NCI-H748 treated with DMSO at 0.1 percent for 48 hours (cell line): ENCODE data around the gene PICALM.
"Not testable (repeated sequence)": the region's sequence is repeated elsewhere in the genome, so short reads cannot be mapped to it uniquely, and the experiment has no call there.

Experiments
- DNase-seq: peaks from one replicate; lab custom pipeline; 2025; lab: John Stamatoyannopoulos, UW

Gene PICALM

GRCh38 chr11:86068951-86069407 is at the start of gene PICALM:
TSS of gene PICALM (minus strand) at chr11:86069084. CDS start at chr11:86068780, 304 bp downstream.
- peak; percentile 79 for DNase-seq

GRCh38 chr11:86118253-86118652 is 49.4 kb upstream of the PICALM start:
- DNase-seq = no peak

- DNase-seq = no peak
These were observed 48.8 kb upstream of the PICALM start for GRCh38 chr11:86117712-86118063.

GRCh38 chr11:86117001-86117711 is 48.3 kb upstream of the PICALM start:
- no peak for DNase-seq

GRCh38 chr11:86116386-86116726 is 47.5 kb upstream of the PICALM start:
- DNase-seq = no peak

GRCh38 chr11:86115542-86116385 is 46.9 kb upstream of the PICALM start:
- DNase-seq = no peak

GRCh38 chr11:86108890-86109638 is 40.2 kb upstream of the PICALM start:
- no peak for DNase-seq

- no peak for DNase-seq
These were observed 39.3 kb upstream of the PICALM start for GRCh38 chr11:86108191-86108590.

GRCh38 chr11:86106916-86107315 is 38.0 kb upstream of the PICALM start:
- no peak for DNase-seq

GRCh38 chr11:86106031-86106430 is 37.1 kb upstream of the PICALM start:
- DNase-seq = not testable (repeated sequence)

GRCh38 chr11:86105601-86106000 is 36.7 kb upstream of the PICALM start:
- not testable (repeated sequence) for DNase-seq

- no peak for DNase-seq
These were observed 34.9 kb upstream of the PICALM start for GRCh38 chr11:86103808-86104207.

GRCh38 chr11:86101941-86102407 is 33.1 kb upstream of the PICALM start:
- no peak for DNase-seq

- DNase-seq = no peak
These were observed 32.6 kb upstream of the PICALM start for GRCh38 chr11:86101493-86101892.

GRCh38 chr11:86099874-86100273 is 31.0 kb upstream of the PICALM start:
- DNase-seq = no peak

GRCh38 chr11:86097980-86098379 is 29.1 kb upstream of the PICALM start:
- no peak for DNase-seq

GRCh38 chr11:86091566-86091965 is 22.7 kb upstream of the PICALM start:
- no peak for DNase-seq

- no peak for DNase-seq
These were observed 22.2 kb upstream of the PICALM start for GRCh38 chr11:86091086-86091485.

- no peak for DNase-seq
These were observed 20.8 kb upstream of the PICALM start for GRCh38 chr11:86089659-86090058.

GRCh38 chr11:86087688-86088087 is 18.8 kb upstream of the PICALM start:
- not testable (repeated sequence) for DNase-seq

GRCh38 chr11:86087256-86087655 is 18.4 kb upstream of the PICALM start:
- no peak for DNase-seq

- no peak for DNase-seq
These were observed 12.6 kb upstream of the PICALM start for GRCh38 chr11:86081455-86081854.

- no peak for DNase-seq
These were observed 10.5 kb upstream of the PICALM start for GRCh38 chr11:86079421-86079820.
